Activated T-helper 1 cell treated with Interleukin-2 at 50 U/mL for 16 hours (primary cell): ENCODE results near the gene FGF12.
"Not testable (repeated sequence)": the region's sequence is repeated elsewhere in the genome, so short reads cannot be mapped to it uniquely, and the experiment has no call there.

Source experiments
- DNase-seq: peaks from one replicate; pipeline ENCODE4 v3.0.0-alpha.2; 2020; ENCODE audit warnings: low read depth

FGF12 gene

GRCh38 chr3:192578729-192579128, 148.6 kb downstream of the FGF12 start:
- DNase-seq, result no peak

- no peak for DNase-seq
Measured at GRCh38 chr3:192577811-192578210, 149.5 kb downstream of the FGF12 start.

GRCh38 chr3:192577271-192577670, 150.1 kb downstream of the FGF12 start:
- DNase-seq, result no peak

- not testable (repeated sequence) for DNase-seq
Measured at GRCh38 chr3:192576704-192577103, 150.6 kb downstream of the FGF12 start.

GRCh38 chr3:192575879-192576506, 151.3 kb downstream of the FGF12 start:
- DNase-seq, result no peak

GRCh38 chr3:192573240-192573639, 154.1 kb downstream of the FGF12 start:
- DNase-seq, result no peak

GRCh38 chr3:192570821-192571791, 156.2 kb downstream of the FGF12 start:
- DNase-seq, result no peak

GRCh38 chr3:192570315-192570714, 157.0 kb downstream of the FGF12 start:
- DNase-seq, result no peak

GRCh38 chr3:192566706-192567290, 160.5 kb downstream of the FGF12 start:
- DNase-seq, result peak; percentile 2

GRCh38 chr3:192564611-192565010, 162.7 kb downstream of the FGF12 start:
- no peak for DNase-seq

GRCh38 chr3:192563417-192563816, 163.9 kb downstream of the FGF12 start:
- no peak for DNase-seq

GRCh38 chr3:192553707-192554106, 173.6 kb downstream of the FGF12 start:
- DNase-seq, result no peak

- DNase-seq, result no peak
Measured at GRCh38 chr3:192550356-192550755, 177.0 kb downstream of the FGF12 start.

GRCh38 chr3:192545333-192545732, 182.0 kb downstream of the FGF12 start:
- DNase-seq, result no peak

- DNase-seq, result no peak
Measured at GRCh38 chr3:192543163-192543562, 184.2 kb downstream of the FGF12 start.

GRCh38 chr3:192516820-192517219, 210.5 kb downstream of the FGF12 start:
- DNase-seq, result no peak

GRCh38 chr3:192515664-192516045, 211.7 kb downstream of the FGF12 start:
- no peak for DNase-seq

GRCh38 chr3:192514754-192515663, 212.3 kb downstream of the FGF12 start:
- no peak for DNase-seq

GRCh38 chr3:192514081-192514753, 213.1 kb downstream of the FGF12 start:
- DNase-seq, result no peak

GRCh38 chr3:192505731-192506130, 221.6 kb downstream of the FGF12 start:
- no peak for DNase-seq

- no peak for DNase-seq
Measured at GRCh38 chr3:192501401-192501800, 225.9 kb downstream of the FGF12 start.
